Mucosa of descending colon (tissue), 3 donors: Measurements from ENCODE around the gene TMEM87B. TPM values are rescaled to one million over a fixed set of nuclear protein-coding genes. Genes with fewer than 3 reads are reported as not detected.

Experiments
- ATAC-seq: fragments of 200-7000 bp; cut with Tn5 transposase; one replicate; pipeline ENCODE4 v1.9.1; 2020; ENCODE audit warnings: mild to moderate bottlenecking, moderate library complexity
- DNase-seq, 3 donors: peaks; one replicate each; pipeline ENCODE4 v3.0.0-alpha.2; 2020
- H3K36me3 ChIP-seq: fragments of 200-600 bp; one replicate; pipeline ENCODE4 v1.8.0; 2021; ENCODE audit warnings: low read depth, mild to moderate bottlenecking
- H3K4me1 ChIP-seq: fragments of 200-600 bp; one replicate; pipeline ENCODE4 v1.8.0; 2021; ENCODE audit warnings: low read depth, mild to moderate bottlenecking
- H3K4me3 ChIP-seq: fragments of 200-600 bp; one replicate; pipeline ENCODE4 v1.8.0; 2021; ENCODE audit warnings: mild to moderate bottlenecking
- H3K9me3 ChIP-seq: fragments of 200-600 bp; one replicate; pipeline ENCODE4 v1.8.0; 2021; ENCODE audit warnings: mild to moderate bottlenecking
- CTCF ChIP-seq: fragments of 200-600 bp; IDR thresholded peaks from one replicate; pipeline ENCODE4 v1.8.0; 2022; ENCODE audit warnings: antibody characterized with exemption, mild to moderate bottlenecking
- intact Hi-C, 2 donors: fragments of 100-400 bp; cut with DNase I in 1 of 2; cut with micrococcal nuclease in 1 of 2; formaldehyde crosslinking; loops; one replicate each; pipeline versions ENCODE4 v1.11.0 to v1.11.1; 2022; cut with DNase I, micrococcal nuclease
- total RNA-seq, 3 donors: library from RNA; stranded (reverse); fragmentation: NEBNext Ultra II Directional in 2 of 3; extraction: Animal tissue kit (Norgen Biotek cat#: 25700) in 2 of 3; gene quantifications; one replicate each; pipeline versions ENCODE4 v1.2.1 to v1.2.4, GENCODE V29; 2021 to 2023
- donor health status: DM: no; HTN: no; CAD: no; lungs with moderate emphysema.
- donor health status: DM: no; HTN: no; CAD: no.
- donor health status: DM: no; HTN: yes; CAD: no.

Gene TMEM87B
- total RNA-seq, 3 donors from 2014 or later = 39.2 to 72.2 (median 55.7) TPM

- intact Hi-C loops = no loop called here
- no peak for TF ChIP-seq CTCF
- no peak for DNase-seq
- H3K36me3 ChIP-seq = no peaks in the 10 kb centered on the region
- H3K4me3 ChIP-seq = no peak overlapping the region
- peaks cover 12% of the 10 kb centered on the region for H3K4me1 ChIP-seq
- ATAC-seq = peak; percentile 83
- H3K9me3 ChIP-seq = no peaks in the 10 kb centered on the region
These were observed 20.6 kb downstream of the TMEM87B start for GRCh38 chr2:112075490-112076260.

- DNase-seq (no peak), ATAC-seq (no peak)
- H3K9me3 ChIP-seq = no peaks in the 10 kb centered on the region
- no peaks in the 10 kb centered on the region for H3K36me3 ChIP-seq
- H3K4me3 ChIP-seq = no peak overlapping the region
- peaks cover 12% of the 10 kb centered on the region for H3K4me1 ChIP-seq
- no peak for TF ChIP-seq CTCF
- intact Hi-C loops = no loop called here
These were observed 22.7 kb downstream of the TMEM87B start for GRCh38 chr2:112077814-112078213.

- intact Hi-C loops = no loop called here
- no peaks in the 10 kb centered on the region for H3K36me3 ChIP-seq
- no peak for ATAC-seq
These were observed 26.2 kb downstream of the TMEM87B start for GRCh38 chr2:112081262-112081661.

GRCh38 chr2:112084689-112085374 is 29.8 kb downstream of the TMEM87B start:
- Histone ChIP-seq H3K4me1 (no peaks in the 10 kb centered on the region), H3K36me3 (peaks cover 4% of the 10 kb centered on the region), H3K9me3 (no peaks in the 10 kb centered on the region), H3K4me3 (no peak overlapping the region)
- DNase-seq (no peak), ATAC-seq (peak; percentile 47)
- intact Hi-C loops = no loop called here
- TF ChIP-seq CTCF = no peak

More at GRCh38 chr2:112081262-112081661, 26.2 kb downstream of the TMEM87B start:
- DNase-seq = no peak
- Histone ChIP-seq H3K4me3 (no peak overlapping the region), H3K9me3 (no peaks in the 10 kb centered on the region), H3K4me1 (no peaks in the 10 kb centered on the region)
- TF ChIP-seq CTCF = no peak

- Histone ChIP-seq H3K4me1 (no peaks in the 10 kb centered on the region), H3K9me3 (no peaks in the 10 kb centered on the region), H3K36me3 (peaks cover 4% of the 10 kb centered on the region), H3K4me3 (no peak overlapping the region)
- no peak for ATAC-seq
- no peak for TF ChIP-seq CTCF
- DNase-seq = no peak
- intact Hi-C loops = no loop called here
These were observed 30.3 kb downstream of the TMEM87B start for GRCh38 chr2:112085375-112085730.
